H1 (cell line): ENCODE data around the gene IGLL5. TPM values are rescaled to one million over a fixed set of nuclear protein-coding genes. Genes with fewer than 3 reads are reported as not detected.

ENCODE experiments used
- CHD7 ChIP-seq: fragments of 300-600 bp; sonication (generic); IDR thresholded peaks from 2 replicates; pipeline ENCODE4 v1.7.1; 2012; ENCODE audit warnings: low read length, moderate library complexity, mild to moderate bottlenecking, inconsistent platforms; ENCODE audit not compliant: insufficient replicate concordance
- polyA plus RNA-seq, 7 experiments: library from polyadenylated mRNA; depleted of rRNA in 3 of 7; stranded (reverse) in 5 of 7; unstranded in 2 of 7; fragments of >200 nt in 5 of 7; fragments of 200-250 nt in 2 of 7; gene quantifications; 1 replicate in 5 of 7; 2 replicates in 1 of 7; 4 replicates in 1 of 7; pipeline versions ENCODE4 v1.2.1 to v1.2.3, GENCODE V29; 2011 to 2013; ENCODE audit warnings: missing spikeins in 2 of 7, mixed read lengths in 2 of 7
- total RNA-seq: library from RNA; stranded (reverse); fragmentation: NEBNext Ultra II Directional; extraction: Animal tissue kit (Norgen Biotek cat#: 25700); gene quantifications from 2 replicates; pipeline ENCODE4 v1.2.1, GENCODE V29; 2021

IGLL5 gene
- total and polyA plus RNA-seq, 2 of the 8 experiments (the other 6 are each of a cell fraction or from before 2014, with no cell fraction given) = not detected

DNA sequence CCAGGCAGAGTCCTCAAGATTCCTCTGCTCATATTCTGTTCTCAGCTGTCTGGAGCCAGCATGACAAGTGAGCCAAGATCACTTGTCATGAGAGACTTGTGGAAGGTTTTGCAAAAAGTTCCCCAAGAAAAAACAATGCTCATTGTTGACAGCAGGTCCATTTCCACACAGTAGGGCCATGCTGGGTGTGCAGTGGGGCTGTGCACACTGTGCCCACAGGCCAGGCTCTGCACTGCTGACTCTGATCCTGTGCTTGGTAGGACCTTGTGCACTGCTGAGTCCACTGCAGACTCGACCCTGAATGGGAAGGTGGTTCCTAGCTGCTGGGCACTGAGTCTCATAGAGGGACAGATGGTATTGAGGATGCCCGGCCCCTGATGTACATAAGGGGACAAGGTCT lies 33.9 kb upstream of the IGLL5 start (continued):
- TF ChIP-seq CHD7 = no peak
